ENCODE results near the gene DRICH1. TPM values are rescaled to one million over a fixed set of nuclear protein-coding genes. Genes with fewer than 3 reads are reported as not detected.
"Not testable (repeated sequence)": the region's sequence is repeated elsewhere in the genome, so short reads cannot be mapped to it uniquely, and the experiment has no call there.

Gene DRICH1
- total RNA-seq, 2 experiments from 2014 or later: 0.36 TPM; not detected in 1

GRCh38 chr22:23580576-23581259 is 51.4 kb downstream of the DRICH1 start:
- intact Hi-C loops (cut with micrococcal nuclease): no loop called here
- Mint-ChIP-seq H3K9me3 (no peaks in the 10 kb centered on the region), H3K36me3 (ENCODE audit: low read depth) (no peaks in the 10 kb centered on the region), H3K27ac (no peak overlapping the region), H3K4me1 (ENCODE audit: low read depth) (no peaks in the 10 kb centered on the region), H3K27me3 (ENCODE audit: low read depth) (peaks cover 30% of the 10 kb centered on the region), H3K4me3 (no peak overlapping the region)
- no peak for DNase-seq
- CTCF ChIA-PET: interaction anchor here (1.2 kb wide), 1 partner anchor 10 kb away, joined by 3 read pairs; no protein-coding TSS in a partner anchor

- intact Hi-C loops (cut with micrococcal nuclease): no loop called here
- DNase-seq: no peak
- no peaks in the 10 kb centered on the region for H3K36me3 Mint-ChIP-seq (ENCODE audit: low read depth)
- H3K27ac Mint-ChIP-seq: no peak within 1 kb of the TSS
- no peak within 1 kb of the TSS for H3K4me3 Mint-ChIP-seq
- H3K9me3 Mint-ChIP-seq: no peaks in the 10 kb centered on the region
- peaks cover 33% of the 10 kb centered on the region for H3K27me3 Mint-ChIP-seq (ENCODE audit: low read depth)
- CTCF ChIA-PET: interaction anchor here (1.2 kb wide), 1 partner anchor 11 kb away, joined by 3 read pairs; no protein-coding TSS in a partner anchor
- no peaks in the 10 kb centered on the region for H3K4me1 Mint-ChIP-seq (ENCODE audit: low read depth)
These were observed 52.1 kb downstream of the DRICH1 start, which contains the start of gene IGLL1 for GRCh38 chr22:23579870-23580575. IGLL1 (minus strand) TSS chr22:23580290; CDS start chr22:23580190, 100 bp downstream.

GRCh38 chr22:23579280-23579679 is 52.8 kb downstream of the DRICH1 start:
- intact Hi-C loops (cut with micrococcal nuclease): no loop called here
- CTCF ChIA-PET: interaction anchor here (0.7 kb wide), 1 partner anchor 12 kb away, joined by 3 read pairs; no protein-coding TSS in a partner anchor
- Mint-ChIP-seq H3K4me3 (no peak overlapping the region), H3K9me3 (no peaks in the 10 kb centered on the region), H3K27me3 (ENCODE audit: low read depth) (peaks cover 31% of the 10 kb centered on the region), H3K27ac (no peak overlapping the region), H3K36me3 (ENCODE audit: low read depth) (no peaks in the 10 kb centered on the region), H3K4me1 (ENCODE audit: low read depth) (no peaks in the 10 kb centered on the region)
- DNase-seq: no peak

- no peaks in the 10 kb centered on the region for H3K9me3 Mint-ChIP-seq
- DNase-seq: no peak
- H3K4me3 Mint-ChIP-seq: no peak overlapping the region
- no peaks in the 10 kb centered on the region for H3K36me3 Mint-ChIP-seq (ENCODE audit: low read depth)
- H3K4me1 Mint-ChIP-seq (ENCODE audit: low read depth): no peaks in the 10 kb centered on the region
- H3K27ac Mint-ChIP-seq: no peak overlapping the region
- CTCF ChIA-PET: interaction anchor here (0.7 kb wide), 1 partner anchor 13 kb away, joined by 3 read pairs; no protein-coding TSS in a partner anchor
- H3K27me3 Mint-ChIP-seq (ENCODE audit: low read depth): peaks cover 30% of the 10 kb centered on the region
- intact Hi-C loops (cut with micrococcal nuclease): no loop called here
These were observed 53.8 kb downstream of the DRICH1 start for GRCh38 chr22:23578306-23578705.

GRCh38 chr22:23576681-23577080 is 55.4 kb downstream of the DRICH1 start:
- Mint-ChIP-seq H3K9me3 (no peaks in the 10 kb centered on the region), H3K27ac (no peak overlapping the region), H3K27me3 (ENCODE audit: low read depth) (peaks cover 30% of the 10 kb centered on the region), H3K4me3 (no peak overlapping the region), H3K36me3 (ENCODE audit: low read depth) (no peaks in the 10 kb centered on the region), H3K4me1 (ENCODE audit: low read depth) (no peaks in the 10 kb centered on the region)
- intact Hi-C loops (cut with micrococcal nuclease): no loop called here
- CTCF ChIA-PET: no interaction called here
- DNase-seq: no peak

- Mint-ChIP-seq H3K9me3 (no peaks in the 10 kb centered on the region), H3K36me3 (ENCODE audit: low read depth) (no peaks in the 10 kb centered on the region), H3K4me1 (ENCODE audit: low read depth) (no peaks in the 10 kb centered on the region), H3K4me3 (no peak overlapping the region), H3K27ac (no peak overlapping the region), H3K27me3 (ENCODE audit: low read depth) (peaks cover 25% of the 10 kb centered on the region)
- no peak for DNase-seq
- CTCF ChIA-PET: no interaction called here
- intact Hi-C loops (cut with micrococcal nuclease): no loop called here
These were observed 56.5 kb downstream of the DRICH1 start for GRCh38 chr22:23575601-23576000.

- Mint-ChIP-seq H3K4me1 (ENCODE audit: low read depth) (no peaks in the 10 kb centered on the region), H3K4me3 (no peak overlapping the region), H3K27ac (no peak overlapping the region), H3K9me3 (no peaks in the 10 kb centered on the region), H3K36me3 (ENCODE audit: low read depth) (no peaks in the 10 kb centered on the region), H3K27me3 (ENCODE audit: low read depth) (peaks cover 25% of the 10 kb centered on the region)
- no peak for DNase-seq
- CTCF ChIA-PET: no interaction called here
- intact Hi-C loops (cut with micrococcal nuclease): no loop called here
These were observed 57.2 kb downstream of the DRICH1 start for GRCh38 chr22:23574877-23575276.

GRCh38 chr22:23574371-23574811 is 57.7 kb downstream of the DRICH1 start:
- Mint-ChIP-seq H3K27ac (no peak overlapping the region), H3K36me3 (ENCODE audit: low read depth) (no peaks in the 10 kb centered on the region)
- intact Hi-C loops (cut with micrococcal nuclease): no loop called here

GRCh38 chr22:23573701-23574235 is 58.4 kb downstream of the DRICH1 start:
- H3K4me3 Mint-ChIP-seq; CTCF ChIA-PET; H3K4me1 Mint-ChIP-seq (ENCODE audit: low read depth); H3K27ac Mint-ChIP-seq; H3K9me3 Mint-ChIP-seq; DNase-seq; H3K36me3 Mint-ChIP-seq (ENCODE audit: low read depth); intact Hi-C loops (cut with micrococcal nuclease): not testable (repeated sequence)
- H3K27me3 Mint-ChIP-seq (ENCODE audit: low read depth): peaks cover 20% of the 10 kb centered on the region

More at GRCh38 chr22:23574371-23574811, 57.7 kb downstream of the DRICH1 start:
- no peak overlapping the region for H3K4me3 Mint-ChIP-seq
- DNase-seq: no peak
- H3K9me3 Mint-ChIP-seq: no peaks in the 10 kb centered on the region
- H3K4me1 Mint-ChIP-seq (ENCODE audit: low read depth): no peaks in the 10 kb centered on the region
- CTCF ChIA-PET: no interaction called here
- H3K27me3 Mint-ChIP-seq (ENCODE audit: low read depth): peaks cover 25% of the 10 kb centered on the region

GRCh38 chr22:23573106-23573505 is 59.0 kb downstream of the DRICH1 start:
- H3K36me3 Mint-ChIP-seq (ENCODE audit: low read depth); H3K4me3 Mint-ChIP-seq; CTCF ChIA-PET; DNase-seq; intact Hi-C loops (cut with micrococcal nuclease); H3K9me3 Mint-ChIP-seq; H3K4me1 Mint-ChIP-seq (ENCODE audit: low read depth); H3K27ac Mint-ChIP-seq: not testable (repeated sequence)
- H3K27me3 Mint-ChIP-seq (ENCODE audit: low read depth): peaks cover 18% of the 10 kb centered on the region

GRCh38 chr22:23571486-23571885 is 60.6 kb downstream of the DRICH1 start:
- Mint-ChIP-seq H3K27ac (no peak overlapping the region), H3K9me3 (no peaks in the 10 kb centered on the region)

GRCh38 chr22:23570681-23571080 is 61.4 kb downstream of the DRICH1 start:
- intact Hi-C loops (cut with micrococcal nuclease): no loop called here
- no peaks in the 10 kb centered on the region for H3K36me3 Mint-ChIP-seq (ENCODE audit: low read depth)
- no peak overlapping the region for H3K4me3 Mint-ChIP-seq
- peaks cover 16% of the 10 kb centered on the region for H3K27me3 Mint-ChIP-seq (ENCODE audit: low read depth)
- DNase-seq: no peak
- no peaks in the 10 kb centered on the region for H3K9me3 Mint-ChIP-seq
- H3K27ac Mint-ChIP-seq: no peak overlapping the region
- CTCF ChIA-PET: interaction anchor here (0.7 kb wide), 1 partner anchor 34 kb away, joined by 4 read pairs; no protein-coding TSS in a partner anchor
- peaks cover 2% of the 10 kb centered on the region for H3K4me1 Mint-ChIP-seq (ENCODE audit: low read depth)

More at GRCh38 chr22:23571486-23571885, 60.6 kb downstream of the DRICH1 start:
- CTCF ChIA-PET: interaction anchor here (0.6 to 0.7 kb wide), 2 partner anchors 33 to 78 kb away, joined by 3 to 4 read pairs; no protein-coding TSS in a partner anchor
- peaks cover 21% of the 10 kb centered on the region for H3K27me3 Mint-ChIP-seq (ENCODE audit: low read depth)
- intact Hi-C loops (cut with micrococcal nuclease): no loop called here
- no peak for DNase-seq
- no peaks in the 10 kb centered on the region for H3K36me3 Mint-ChIP-seq (ENCODE audit: low read depth)
- H3K4me1 Mint-ChIP-seq (ENCODE audit: low read depth): no peaks in the 10 kb centered on the region
- H3K4me3 Mint-ChIP-seq: no peak overlapping the region
